Measurements from ENCODE around the gene HLA-DMA. TPM values are rescaled to one million over a fixed set of nuclear protein-coding genes. Genes with fewer than 3 reads are reported as not detected.

The HLA-DMA gene
- total and polyA plus RNA-seq, 2 of the 13 experiments (the other 11 are each of a cell fraction or from before 2014, with no cell fraction given) = 0.70 to 0.71 TPM

DNA sequence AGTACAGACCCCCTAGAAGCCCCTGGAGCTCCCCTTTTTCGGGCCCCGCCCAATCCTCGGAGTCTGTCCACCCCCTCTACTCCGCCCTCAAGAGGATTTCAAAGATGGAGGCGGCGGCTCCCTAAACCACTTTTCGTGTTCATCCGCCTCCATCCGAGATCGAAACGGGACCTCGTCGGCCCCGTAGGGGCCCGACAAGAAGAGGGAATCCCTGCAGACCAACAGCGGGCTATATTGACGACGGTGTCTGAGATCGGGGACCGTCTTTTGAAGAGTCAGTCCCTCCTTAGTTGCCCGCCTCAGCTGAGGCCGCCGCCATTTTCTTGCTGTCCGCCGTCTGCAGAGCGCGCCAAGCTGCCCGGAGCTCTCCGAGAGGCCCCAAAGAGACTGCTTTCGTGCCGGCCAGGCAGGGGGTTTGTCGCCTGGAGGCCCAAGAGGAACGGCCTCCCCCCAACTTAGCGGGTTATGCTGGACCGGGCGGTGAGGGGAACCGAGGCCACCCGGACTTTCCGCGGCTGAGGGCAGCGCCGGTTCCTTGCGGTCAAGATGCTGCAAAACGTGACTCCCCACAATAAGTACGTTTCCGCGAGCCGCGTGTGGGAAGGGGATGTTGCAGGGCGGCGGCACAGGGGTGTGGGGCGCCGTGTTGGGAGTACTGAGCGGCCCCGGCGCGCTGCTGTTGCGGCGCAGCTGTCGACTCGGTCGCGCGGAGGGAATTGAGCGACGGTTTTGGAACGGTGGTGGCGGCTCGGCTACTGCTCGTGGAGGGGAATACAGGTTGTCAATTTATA, 19.7 kb upstream of the HLA-DMA start (continued):
- TF ChIP-seq ZNF672 (CRISPR knock-in tag; IDR thresholded peaks at IDR 0.05) = 0 out of 2 replicates have a peak, but pooled peaks have one; percentile 36
- TF ChIP-seq ZNF816 (CRISPR knock-in tag; IDR thresholded peaks at IDR 0.05; ENCODE audit: borderline replicate concordance) = peak; percentile 89; the same call in 1 of the 2 replicates
- TF ChIP-seq ZNF484 (CRISPR knock-in tag; IDR thresholded peaks at IDR 0.05; ENCODE audit: borderline replicate concordance, low read depth) = peak; percentile 16; the same call in 1 of the 2 replicates
- no peak for TF ChIP-seq CCDC6 (CRISPR knock-in tag; IDR thresholded peaks at IDR 0.05)
- TF ChIP-seq, protein P1, sequence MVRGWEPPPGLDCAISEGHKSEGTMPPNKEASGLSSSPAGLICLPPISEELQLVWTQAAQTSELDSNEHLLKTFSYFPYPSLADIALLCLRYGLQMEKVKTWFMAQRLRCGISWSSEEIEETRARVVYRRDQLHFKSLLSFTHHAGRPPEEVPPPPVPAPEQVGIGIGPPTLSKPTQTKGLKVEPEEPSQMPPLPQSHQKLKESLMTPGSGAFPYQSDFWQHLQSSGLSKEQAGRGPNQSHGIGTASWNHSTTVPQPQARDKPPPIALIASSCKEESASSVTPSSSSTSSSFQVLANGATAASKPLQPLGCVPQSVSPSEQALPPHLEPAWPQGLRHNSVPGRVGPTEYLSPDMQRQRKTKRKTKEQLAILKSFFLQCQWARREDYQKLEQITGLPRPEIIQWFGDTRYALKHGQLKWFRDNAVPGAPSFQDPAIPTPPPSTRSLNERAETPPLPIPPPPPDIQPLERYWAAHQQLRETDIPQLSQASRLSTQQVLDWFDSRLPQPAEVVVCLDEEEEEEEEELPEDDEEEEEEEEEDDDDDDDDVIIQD (CRISPR knock-in tag; IDR thresholded peaks at IDR 0.05; ENCODE audit: low read depth) = no peak; the same call in 1 of the 2 replicates
- TF ChIP-seq, protein P2, sequence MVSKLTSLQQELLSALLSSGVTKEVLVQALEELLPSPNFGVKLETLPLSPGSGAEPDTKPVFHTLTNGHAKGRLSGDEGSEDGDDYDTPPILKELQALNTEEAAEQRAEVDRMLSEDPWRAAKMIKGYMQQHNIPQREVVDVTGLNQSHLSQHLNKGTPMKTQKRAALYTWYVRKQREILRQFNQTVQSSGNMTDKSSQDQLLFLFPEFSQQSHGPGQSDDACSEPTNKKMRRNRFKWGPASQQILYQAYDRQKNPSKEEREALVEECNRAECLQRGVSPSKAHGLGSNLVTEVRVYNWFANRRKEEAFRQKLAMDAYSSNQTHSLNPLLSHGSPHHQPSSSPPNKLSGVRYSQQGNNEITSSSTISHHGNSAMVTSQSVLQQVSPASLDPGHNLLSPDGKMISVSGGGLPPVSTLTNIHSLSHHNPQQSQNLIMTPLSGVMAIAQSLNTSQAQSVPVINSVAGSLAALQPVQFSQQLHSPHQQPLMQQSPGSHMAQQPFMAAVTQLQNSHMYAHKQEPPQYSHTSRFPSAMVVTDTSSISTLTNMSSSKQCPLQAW (CRISPR knock-in tag; IDR thresholded peaks at IDR 0.05) = peak; percentile 24; the same call in 1 of the 2 replicates
- TF ChIP-seq ISX (CRISPR knock-in tag; conservative IDR thresholded peaks at IDR 0.05) = no peak
- peak; percentile 77 for TF ChIP-seq KDM5A (IDR thresholded peaks at IDR 0.05; ENCODE audit: borderline replicate concordance, low read length)
- TF ChIP-seq RBAK (CRISPR knock-in tag; IDR thresholded peaks at IDR 0.05) = no peak
- TF ChIP-seq, protein P3, sequence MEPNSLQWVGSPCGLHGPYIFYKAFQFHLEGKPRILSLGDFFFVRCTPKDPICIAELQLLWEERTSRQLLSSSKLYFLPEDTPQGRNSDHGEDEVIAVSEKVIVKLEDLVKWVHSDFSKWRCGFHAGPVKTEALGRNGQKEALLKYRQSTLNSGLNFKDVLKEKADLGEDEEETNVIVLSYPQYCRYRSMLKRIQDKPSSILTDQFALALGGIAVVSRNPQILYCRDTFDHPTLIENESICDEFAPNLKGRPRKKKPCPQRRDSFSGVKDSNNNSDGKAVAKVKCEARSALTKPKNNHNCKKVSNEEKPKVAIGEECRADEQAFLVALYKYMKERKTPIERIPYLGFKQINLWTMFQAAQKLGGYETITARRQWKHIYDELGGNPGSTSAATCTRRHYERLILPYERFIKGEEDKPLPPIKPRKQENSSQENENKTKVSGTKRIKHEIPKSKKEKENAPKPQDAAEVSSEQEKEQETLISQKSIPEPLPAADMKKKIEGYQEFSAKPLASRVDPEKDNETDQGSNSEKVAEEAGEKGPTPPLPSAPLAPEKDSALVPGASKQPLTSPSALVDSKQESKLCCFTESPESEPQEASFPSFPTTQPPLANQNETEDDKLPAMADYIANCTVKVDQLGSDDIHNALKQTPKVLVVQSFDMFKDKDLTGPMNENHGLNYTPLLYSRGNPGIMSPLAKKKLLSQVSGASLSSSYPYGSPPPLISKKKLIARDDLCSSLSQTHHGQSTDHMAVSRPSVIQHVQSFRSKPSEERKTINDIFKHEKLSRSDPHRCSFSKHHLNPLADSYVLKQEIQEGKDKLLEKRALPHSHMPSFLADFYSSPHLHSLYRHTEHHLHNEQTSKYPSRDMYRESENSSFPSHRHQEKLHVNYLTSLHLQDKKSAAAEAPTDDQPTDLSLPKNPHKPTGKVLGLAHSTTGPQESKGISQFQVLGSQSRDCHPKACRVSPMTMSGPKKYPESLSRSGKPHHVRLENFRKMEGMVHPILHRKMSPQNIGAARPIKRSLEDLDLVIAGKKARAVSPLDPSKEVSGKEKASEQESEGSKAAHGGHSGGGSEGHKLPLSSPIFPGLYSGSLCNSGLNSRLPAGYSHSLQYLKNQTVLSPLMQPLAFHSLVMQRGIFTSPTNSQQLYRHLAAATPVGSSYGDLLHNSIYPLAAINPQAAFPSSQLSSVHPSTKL (CRISPR knock-in tag; IDR thresholded peaks at IDR 0.05) = 0 out of 2 replicates have a peak, but pooled peaks have one; percentile 7
- TF ChIP-seq, protein P4, sequence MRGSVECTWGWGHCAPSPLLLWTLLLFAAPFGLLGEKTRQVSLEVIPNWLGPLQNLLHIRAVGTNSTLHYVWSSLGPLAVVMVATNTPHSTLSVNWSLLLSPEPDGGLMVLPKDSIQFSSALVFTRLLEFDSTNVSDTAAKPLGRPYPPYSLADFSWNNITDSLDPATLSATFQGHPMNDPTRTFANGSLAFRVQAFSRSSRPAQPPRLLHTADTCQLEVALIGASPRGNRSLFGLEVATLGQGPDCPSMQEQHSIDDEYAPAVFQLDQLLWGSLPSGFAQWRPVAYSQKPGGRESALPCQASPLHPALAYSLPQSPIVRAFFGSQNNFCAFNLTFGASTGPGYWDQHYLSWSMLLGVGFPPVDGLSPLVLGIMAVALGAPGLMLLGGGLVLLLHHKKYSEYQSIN (CRISPR knock-in tag; IDR thresholded peaks at IDR 0.05; ENCODE audit: borderline replicate concordance) = no peak
- no peak for TF ChIP-seq MYNN (CRISPR knock-in tag; IDR thresholded peaks at IDR 0.05; ENCODE audit: low read depth)
- TF ChIP-seq ZSCAN20 (CRISPR knock-in tag; IDR thresholded peaks at IDR 0.05; ENCODE audit: borderline replicate concordance) = no peak
- TF ChIP-seq, protein P5, sequence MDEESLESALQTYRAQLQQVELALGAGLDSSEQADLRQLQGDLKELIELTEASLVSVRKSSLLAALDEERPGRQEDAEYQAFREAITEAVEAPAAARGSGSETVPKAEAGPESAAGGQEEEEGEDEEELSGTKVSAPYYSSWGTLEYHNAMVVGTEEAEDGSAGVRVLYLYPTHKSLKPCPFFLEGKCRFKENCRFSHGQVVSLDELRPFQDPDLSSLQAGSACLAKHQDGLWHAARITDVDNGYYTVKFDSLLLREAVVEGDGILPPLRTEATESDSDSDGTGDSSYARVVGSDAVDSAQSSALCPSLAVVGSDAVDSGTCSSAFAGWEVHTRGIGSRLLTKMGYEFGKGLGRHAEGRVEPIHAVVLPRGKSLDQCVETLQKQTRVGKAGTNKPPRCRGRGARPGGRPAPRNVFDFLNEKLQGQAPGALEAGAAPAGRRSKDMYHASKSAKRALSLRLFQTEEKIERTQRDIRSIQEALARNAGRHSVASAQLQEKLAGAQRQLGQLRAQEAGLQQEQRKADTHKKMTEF (CRISPR knock-in tag; IDR thresholded peaks at IDR 0.05) = peak; percentile 8; the same call in 1 of the 2 replicates
- no peak for TF ChIP-seq HOXA5 (CRISPR knock-in tag; IDR thresholded peaks at IDR 0.05)
- TF ChIP-seq, protein P6, sequence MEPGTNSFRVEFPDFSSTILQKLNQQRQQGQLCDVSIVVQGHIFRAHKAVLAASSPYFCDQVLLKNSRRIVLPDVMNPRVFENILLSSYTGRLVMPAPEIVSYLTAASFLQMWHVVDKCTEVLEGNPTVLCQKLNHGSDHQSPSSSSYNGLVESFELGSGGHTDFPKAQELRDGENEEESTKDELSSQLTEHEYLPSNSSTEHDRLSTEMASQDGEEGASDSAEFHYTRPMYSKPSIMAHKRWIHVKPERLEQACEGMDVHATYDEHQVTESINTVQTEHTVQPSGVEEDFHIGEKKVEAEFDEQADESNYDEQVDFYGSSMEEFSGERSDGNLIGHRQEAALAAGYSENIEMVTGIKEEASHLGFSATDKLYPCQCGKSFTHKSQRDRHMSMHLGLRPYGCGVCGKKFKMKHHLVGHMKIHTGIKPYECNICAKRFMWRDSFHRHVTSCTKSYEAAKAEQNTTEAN (CRISPR knock-in tag; conservative IDR thresholded peaks at IDR 0.05) = no peak
- no peak for TF ChIP-seq TBL1XR1 (IDR thresholded peaks at IDR 0.05; ENCODE audit: borderline replicate concordance, low read length, partially characterized antibody)
